ENCODE measurements around the gene ATP13A3. TPM values are rescaled to one million over a fixed set of nuclear protein-coding genes. Genes with fewer than 3 reads are reported as not detected.

ATP13A3 gene
- total RNA-seq, 2 donors from 2014 or later = 188 to 284 TPM

- H3K36me3 ChIP-seq = no peaks in the 10 kb centered on the region
- no peak overlapping the region for H3K27ac ChIP-seq
- H3K27me3 ChIP-seq = no peaks in the 10 kb centered on the region
- TF ChIP-seq CTCF (IDR thresholded peaks at IDR 0.05) = no peak
- peaks cover 0 to 23% of the 10 kb centered on the region in 2 donors for H3K4me1 ChIP-seq
- no peaks in the 10 kb centered on the region for H3K9me3 ChIP-seq
- H3K4me3 ChIP-seq = no peak overlapping the region
- no peak for DNase-seq (ENCODE audit: low spot score)
Observed at GRCh38 chr3:194395212-194395611, 91.6 kb downstream of the ATP13A3 start.

GRCh38 chr3:194392576-194392975, 94.2 kb downstream of the ATP13A3 start:
- H3K27ac ChIP-seq = no peak overlapping the region
- no peaks in the 10 kb centered on the region for H3K36me3 ChIP-seq
- no peak overlapping the region for H3K4me3 ChIP-seq
- no peaks in the 10 kb centered on the region for H3K9me3 ChIP-seq
- no peak for DNase-seq (ENCODE audit: low spot score)
- peaks cover 0 to 12% of the 10 kb centered on the region in 2 donors for H3K4me1 ChIP-seq
- H3K27me3 ChIP-seq = no peaks in the 10 kb centered on the region
- no peak for TF ChIP-seq CTCF (IDR thresholded peaks at IDR 0.05)

GRCh38 chr3:194390835-194391234, 96.0 kb downstream of the ATP13A3 start:
- no peaks in the 10 kb centered on the region for H3K9me3 ChIP-seq
- no peak for DNase-seq (ENCODE audit: low spot score)
- H3K36me3 ChIP-seq = no peaks in the 10 kb centered on the region
- H3K4me3 ChIP-seq = no peak overlapping the region
- TF ChIP-seq CTCF (IDR thresholded peaks at IDR 0.05) = no peak
- H3K27me3 ChIP-seq = no peaks in the 10 kb centered on the region
- no peak overlapping the region for H3K27ac ChIP-seq
- no peaks in the 10 kb centered on the region for H3K4me1 ChIP-seq

- Histone ChIP-seq H3K4me3 (no peak overlapping the region), H3K9me3 (no peaks in the 10 kb centered on the region), H3K36me3 (no peaks in the 10 kb centered on the region), H3K27ac (no peak overlapping the region), H3K4me1 (no peaks in the 10 kb centered on the region), H3K27me3 (no peaks in the 10 kb centered on the region)
- peak; percentile 13 for DNase-seq (ENCODE audit: low spot score)
- no peak for TF ChIP-seq CTCF (IDR thresholded peaks at IDR 0.05)
Observed at GRCh38 chr3:194389269-194389668, 97.5 kb downstream of the ATP13A3 start.

GRCh38 chr3:194387926-194388418, 98.8 kb downstream of the ATP13A3 start:
- Histone ChIP-seq H3K9me3 (no peaks in the 10 kb centered on the region), H3K4me3 (no peak overlapping the region), H3K27me3 (no peaks in the 10 kb centered on the region), H3K36me3 (no peaks in the 10 kb centered on the region), H3K4me1 (no peaks in the 10 kb centered on the region), H3K27ac (no peak overlapping the region)
- no peak for TF ChIP-seq CTCF (IDR thresholded peaks at IDR 0.05)
- no peak for DNase-seq (ENCODE audit: low spot score)

GRCh38 chr3:194387276-194387675, 99.5 kb downstream of the ATP13A3 start:
- Histone ChIP-seq H3K4me1 (no peaks in the 10 kb centered on the region), H3K27me3 (no peaks in the 10 kb centered on the region), H3K4me3 (no peak overlapping the region), H3K27ac (no peak overlapping the region), H3K36me3 (no peaks in the 10 kb centered on the region), H3K9me3 (no peaks in the 10 kb centered on the region)
- no peak for TF ChIP-seq CTCF (IDR thresholded peaks at IDR 0.05)
- peak; percentile 32 for DNase-seq (ENCODE audit: low spot score)

All from right atrium auricular region (tissue), 2 donors.